Keratinocyte (primary cell): ENCODE measurements around the gene KLHL3. TPM values are rescaled to one million over a fixed set of nuclear protein-coding genes. Genes with fewer than 3 reads are reported as not detected.

Experiments
- DNase-seq: peaks from one replicate; pipeline ENCODE4 v3.0.0-alpha.2; 2011; ENCODE audit warnings: low read depth, missing footprints, low spot score
- FAIRE-seq: peaks from 2 replicates; lab custom pipeline; 2011; peaks lifted over from hg19 to GRCh38; lab: Jason Lieb, UNC
- H2AFZ ChIP-seq: 2 replicates; pipeline ENCODE4 v1.6.0; 2012; ENCODE audit warnings: low read length, control low read depth, inconsistent platforms; ENCODE audit not compliant: control insufficient read depth
- H3K27ac ChIP-seq: 2 replicates; pipeline ENCODE4 v1.5.1; 2011; ENCODE audit warnings: low read length; ENCODE audit not compliant: control insufficient read depth, insufficient read depth
- H3K27me3 ChIP-seq: 3 replicates; pipeline ENCODE4 v1.6.0; 2011; ENCODE audit warnings: low read length; ENCODE audit not compliant: control insufficient read depth, insufficient read depth; ENCODE audit errors: extremely low read depth
- H3K36me3 ChIP-seq, 2 experiments: 2 replicates in 1 of 2; 3 replicates in 1 of 2; pipeline ENCODE4 v1.5.1; 2011; ENCODE audit warnings: low read length in 2 of 2, mild to moderate bottlenecking in 1 of 2; ENCODE audit not compliant: control insufficient read depth in 2 of 2, insufficient read depth in 2 of 2; ENCODE audit errors: extremely low read depth in 1 of 2
- H3K4me1 ChIP-seq: 3 replicates; pipeline ENCODE4 v1.5.1; 2011; ENCODE audit warnings: low read length; ENCODE audit not compliant: control insufficient read depth, insufficient read depth; ENCODE audit errors: extremely low read depth
- H3K4me2 ChIP-seq: 3 replicates; pipeline ENCODE4 v1.6.0; 2011; ENCODE audit warnings: low read depth, low read length; ENCODE audit not compliant: control insufficient read depth, insufficient read depth; ENCODE audit errors: extremely low read depth
- H3K4me3 ChIP-seq, 3 experiments: fragments of 200-600 bp in 1 of 3; sonication (generic) in 1 of 3; 2 replicates in 2 of 3; 3 replicates in 1 of 3; pipeline ENCODE4 v1.5.1; 2011 to 2016; ENCODE audit warnings: low read length in 3 of 3, mild to moderate bottlenecking in 3 of 3, control low read depth in 2 of 3, inconsistent platforms in 1 of 3, low read depth in 1 of 3, mixed read lengths in 1 of 3, mixed run types in 1 of 3, moderate library complexity in 1 of 3; ENCODE audit not compliant: control insufficient read depth in 2 of 3, insufficient read depth in 2 of 3; ENCODE audit errors: extremely low read depth in 1 of 3
- H3K79me2 ChIP-seq: 2 replicates; pipeline ENCODE4 v1.6.0; 2012; ENCODE audit warnings: low read length; ENCODE audit not compliant: control insufficient read depth, insufficient read depth
- H3K9ac ChIP-seq: 3 replicates; pipeline ENCODE4 v1.6.0; 2011; ENCODE audit warnings: low read length; ENCODE audit not compliant: control insufficient read depth, insufficient read depth; ENCODE audit errors: extremely low read depth
- H3K9me1 ChIP-seq: 3 replicates; pipeline ENCODE4 v1.6.0; 2011; ENCODE audit warnings: low read length; ENCODE audit not compliant: control insufficient read depth, insufficient read depth; ENCODE audit errors: extremely low read depth
- H3K9me3 ChIP-seq: 2 replicates; pipeline ENCODE4 v1.5.1; 2012; ENCODE audit warnings: low read depth, low read length; ENCODE audit not compliant: control insufficient read depth
- H4K20me1 ChIP-seq: 3 replicates; pipeline ENCODE4 v1.6.0; 2011; ENCODE audit warnings: low read length; ENCODE audit not compliant: control insufficient read depth, insufficient read depth; ENCODE audit errors: extremely low read depth
- EZH2 ChIP-seq: IDR thresholded peaks from one replicate; pipeline ENCODE4 v1.6.1; 2012; ENCODE audit warnings: inconsistent platforms, mild to moderate bottlenecking, low read length, moderate library complexity
- dilution Hi-C: fragments of 300-500 bp; cut with MboI; formaldehyde crosslinking; loops from one replicate; pipeline ENCODE4 v1.7.0; 2020; ENCODE audit warnings: low sequenced_read_pairs; ENCODE audit not compliant: extremely low pct_ligation_motif_present
- polyA plus RNA-seq, 5 experiments: library from polyadenylated mRNA; depleted of rRNA in 3 of 5; stranded (reverse) in 3 of 5; stranded (forward) in 1 of 5; unstranded in 1 of 5; fragments of >200 nt; gene quantifications; 1 replicate in 1 of 5; 2 replicates in 3 of 5; 3 replicates in 1 of 5; pipeline versions ENCODE4 v1.2.1 to v1.2.3, GENCODE V29; 2011 to 2012; ENCODE audit warnings: missing spikeins in 2 of 5, low read depth in 1 of 5, low replicate concordance in 1 of 5
- TF ChIP-seq, protein P1 (sequence below), 3 experiments: IDR thresholded peaks in 1 of 3; conservative IDR thresholded peaks in 1 of 3; optimal IDR thresholded peaks in 1 of 3; 2 replicates in 2 of 3; 3 replicates in 1 of 3; pipeline versions ENCODE3 to v1.5.1; 2011; ENCODE audit warnings: low read length in 3 of 3, mild to moderate bottlenecking in 3 of 3, moderate library complexity in 2 of 3, control low read depth in 1 of 3, inconsistent platforms in 1 of 3; ENCODE audit not compliant: insufficient read depth in 2 of 3; ENCODE audit errors: extremely low read depth in 1 of 3

KLHL3 gene
- polyA plus RNA-seq, 1 donor (not counting 4 experiments of a cell fraction or from before 2014, with no cell fraction given) = 2.5 TPM

DNA sequence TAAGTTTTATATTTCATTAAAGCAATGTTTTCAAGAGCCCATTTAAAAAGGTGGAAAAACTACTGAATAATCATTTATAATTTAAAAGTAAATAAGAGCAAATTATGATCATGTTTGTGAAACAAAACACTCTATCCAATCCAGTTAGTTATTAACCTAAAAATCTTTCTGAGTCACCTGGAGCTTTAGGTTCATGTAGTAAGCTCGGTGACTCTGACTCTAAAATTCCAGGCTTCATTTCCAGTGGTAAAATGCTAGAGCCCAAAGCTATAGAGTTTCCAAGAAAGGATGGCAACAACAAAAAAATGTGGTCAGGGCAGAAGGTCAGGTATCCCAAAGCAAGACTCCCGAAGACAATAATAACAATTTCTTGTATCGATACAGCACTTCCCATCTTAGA, 160.7 kb downstream of the KLHL3 start:
- H3K27ac ChIP-seq = no peak overlapping the region
- H3K4me2 ChIP-seq = no peak overlapping the region
- H3K9ac ChIP-seq = no peak overlapping the region
- dilution Hi-C loops = no loop called here
- no peaks in the 10 kb centered on the region for H3K9me3 ChIP-seq
- H4K20me1 ChIP-seq = no peaks in the 10 kb centered on the region
- DNase-seq (no peak), FAIRE-seq (no peak)
- H3K9me1 ChIP-seq = no peaks in the 10 kb centered on the region
- no peak overlapping the region for H3K4me3 ChIP-seq
- H3K36me3 ChIP-seq = no peaks in the 10 kb centered on the region
- no peak overlapping the region for H2AFZ ChIP-seq
- no peaks in the 10 kb centered on the region for H3K79me2 ChIP-seq
- peaks cover 16% of the 10 kb centered on the region for H3K4me1 ChIP-seq
- H3K27me3 ChIP-seq = no peaks in the 10 kb centered on the region
- TF ChIP-seq EZH2 = no peak
- TF ChIP-seq, protein P1, sequence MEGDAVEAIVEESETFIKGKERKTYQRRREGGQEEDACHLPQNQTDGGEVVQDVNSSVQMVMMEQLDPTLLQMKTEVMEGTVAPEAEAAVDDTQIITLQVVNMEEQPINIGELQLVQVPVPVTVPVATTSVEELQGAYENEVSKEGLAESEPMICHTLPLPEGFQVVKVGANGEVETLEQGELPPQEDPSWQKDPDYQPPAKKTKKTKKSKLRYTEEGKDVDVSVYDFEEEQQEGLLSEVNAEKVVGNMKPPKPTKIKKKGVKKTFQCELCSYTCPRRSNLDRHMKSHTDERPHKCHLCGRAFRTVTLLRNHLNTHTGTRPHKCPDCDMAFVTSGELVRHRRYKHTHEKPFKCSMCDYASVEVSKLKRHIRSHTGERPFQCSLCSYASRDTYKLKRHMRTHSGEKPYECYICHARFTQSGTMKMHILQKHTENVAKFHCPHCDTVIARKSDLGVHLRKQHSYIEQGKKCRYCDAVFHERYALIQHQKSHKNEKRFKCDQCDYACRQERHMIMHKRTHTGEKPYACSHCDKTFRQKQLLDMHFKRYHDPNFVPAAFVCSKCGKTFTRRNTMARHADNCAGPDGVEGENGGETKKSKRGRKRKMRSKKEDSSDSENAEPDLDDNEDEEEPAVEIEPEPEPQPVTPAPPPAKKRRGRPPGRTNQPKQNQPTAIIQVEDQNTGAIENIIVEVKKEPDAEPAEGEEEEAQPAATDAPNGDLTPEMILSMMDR (optimal IDR thresholded peaks at IDR 0.05 in 1 of 3, IDR thresholded peaks at IDR 0.05 in 1 of 3, conservative IDR thresholded peaks at IDR 0.05 in 1 of 3; ENCODE audit: extremely low read depth in 1 of 3, insufficient read depth in 2 of 3, low read length in 3 of 3) = no peak

DNA sequence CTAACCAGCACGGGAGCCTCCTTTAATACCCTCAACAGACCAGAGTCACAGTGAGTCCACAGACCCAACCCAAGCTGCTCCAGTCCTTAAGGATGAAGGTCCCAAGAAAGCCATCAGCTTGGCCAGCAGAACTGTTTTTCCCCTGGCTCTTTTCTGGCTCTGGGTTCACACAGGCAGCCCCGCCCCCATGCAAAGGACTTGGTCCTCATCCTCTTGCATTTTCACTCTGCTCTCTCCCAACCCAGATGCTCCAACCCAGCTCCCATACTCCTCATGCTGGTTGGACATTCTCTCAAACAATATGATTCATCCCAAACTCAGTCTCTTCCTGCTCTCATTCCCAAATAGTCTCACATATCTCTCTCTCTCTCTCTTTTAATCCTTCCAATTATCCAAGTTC, 162.5 kb downstream of the KLHL3 start:
- dilution Hi-C loops = no loop called here
- FAIRE-seq = no peak
- no peaks in the 10 kb centered on the region for H3K9me3 ChIP-seq

More for the DNA sequence above, 162.5 kb downstream of the KLHL3 start:
- TF ChIP-seq EZH2 = no peak
- TF ChIP-seq, protein P1 (optimal IDR thresholded peaks at IDR 0.05 in 1 of 3, IDR thresholded peaks at IDR 0.05 in 1 of 3, conservative IDR thresholded peaks at IDR 0.05 in 1 of 3; ENCODE audit: extremely low read depth in 1 of 3, insufficient read depth in 2 of 3, low read length in 3 of 3) = no peak
- no peak overlapping the region for H2AFZ ChIP-seq
- no peaks in the 10 kb centered on the region for H3K9me1 ChIP-seq
- no peaks in the 10 kb centered on the region for H3K79me2 ChIP-seq
- no peaks in the 10 kb centered on the region for H3K36me3 ChIP-seq
- H3K4me1 ChIP-seq = peaks cover 16% of the 10 kb centered on the region
- no peaks in the 10 kb centered on the region for H3K27me3 ChIP-seq
- H3K27ac ChIP-seq = no peak overlapping the region
- no peak overlapping the region for H3K9ac ChIP-seq
- no peak for DNase-seq
- no peaks in the 10 kb centered on the region for H4K20me1 ChIP-seq
- H3K4me3 ChIP-seq = no peak overlapping the region
- H3K4me2 ChIP-seq = no peak overlapping the region
